NB4 (cell line): Measurements from ENCODE around the gene NDRG3.

ENCODE experiments used
- DNase-seq: peaks from one replicate; pipeline ENCODE4 v3.0.0; 2010; ENCODE audit warnings: low read depth
- H3K4me3 ChIP-seq: one replicate; pipeline ENCODE4 v1.5.1; 2011; ENCODE audit warnings: mild to moderate bottlenecking, low read depth, low read length, moderate library complexity
- CTCF ChIP-seq: IDR thresholded peaks from one replicate; pipeline ENCODE4 v1.5.1; 2012; ENCODE audit warnings: low read depth, low read length
- MAX ChIP-seq: IDR thresholded peaks from 2 replicates; pipeline ENCODE4 v1.6.1; 2011; ENCODE audit warnings: low read depth, low read length
- MYC ChIP-seq: IDR thresholded peaks from 2 replicates; pipeline ENCODE4 v1.6.1; 2011; ENCODE audit warnings: low read depth, low read length
- POLR2A ChIP-seq: IDR thresholded peaks from 2 replicates; pipeline ENCODE4 v1.6.1; 2011; ENCODE audit warnings: mild to moderate bottlenecking; ENCODE audit not compliant: insufficient read length; ENCODE audit errors: extremely low read depth

NDRG3 gene

GRCh38 chr20:36773597-36774390 is 27.9 kb upstream of the NDRG3 start, which contains the start of gene DSN1:
TSS of gene DSN1 (minus strand) at chr20:36773763. CDS start at chr20:36771458, 2,305 bp downstream.
- TF ChIP-seq CTCF (peak; percentile 68), MAX (peak; percentile 93), MYC (peak; percentile 66), POLR2A (peak; percentile 90)
- H3K4me3 ChIP-seq, result peak within 1 kb of the TSS; percentile 86
- peak; percentile 98 for DNase-seq

GRCh38 chr20:36773107-36773596 is 27.3 kb upstream of the NDRG3 start:
- no peak for DNase-seq
- TF ChIP-seq POLR2A, result no peak
- H3K4me3 ChIP-seq, result peak overlapping the region; percentile 86

- no peak for TF ChIP-seq MAX
- TF ChIP-seq CTCF, result no peak
- TF ChIP-seq POLR2A, result no peak
- no peak for TF ChIP-seq MYC
- no peak for DNase-seq
- no peak overlapping the region for H3K4me3 ChIP-seq
Measured at GRCh38 chr20:36770680-36771079, 24.8 kb upstream of the NDRG3 start.

- DNase-seq, result no peak
Measured at GRCh38 chr20:36768768-36769430, 23.0 kb upstream of the NDRG3 start.

GRCh38 chr20:36761125-36761524 is 15.2 kb upstream of the NDRG3 start:
- no peak for TF ChIP-seq CTCF
- TF ChIP-seq POLR2A, result no peak
- no peak for TF ChIP-seq MYC
- TF ChIP-seq MAX, result no peak
- H3K4me3 ChIP-seq, result no peak overlapping the region
- no peak for DNase-seq

More at GRCh38 chr20:36768768-36769430, 23.0 kb upstream of the NDRG3 start:
- no peak overlapping the region for H3K4me3 ChIP-seq
- TF ChIP-seq CTCF (no peak), MYC (no peak), MAX (no peak), POLR2A (no peak)

- no peak for DNase-seq
- no peak for TF ChIP-seq CTCF
- TF ChIP-seq POLR2A, result no peak
- TF ChIP-seq MAX, result no peak
- TF ChIP-seq MYC, result no peak
- no peak overlapping the region for H3K4me3 ChIP-seq
Measured at GRCh38 chr20:36760647-36761046, 14.8 kb upstream of the NDRG3 start.
